Right forelimb (tissue), 1 donor: ENCODE data around the gene CTNNB1.

Experiments
- DNase-seq: peaks from one replicate; pipeline ENCODE4 v3.0.0-alpha.2; 2018

CTNNB1 gene

DNA sequence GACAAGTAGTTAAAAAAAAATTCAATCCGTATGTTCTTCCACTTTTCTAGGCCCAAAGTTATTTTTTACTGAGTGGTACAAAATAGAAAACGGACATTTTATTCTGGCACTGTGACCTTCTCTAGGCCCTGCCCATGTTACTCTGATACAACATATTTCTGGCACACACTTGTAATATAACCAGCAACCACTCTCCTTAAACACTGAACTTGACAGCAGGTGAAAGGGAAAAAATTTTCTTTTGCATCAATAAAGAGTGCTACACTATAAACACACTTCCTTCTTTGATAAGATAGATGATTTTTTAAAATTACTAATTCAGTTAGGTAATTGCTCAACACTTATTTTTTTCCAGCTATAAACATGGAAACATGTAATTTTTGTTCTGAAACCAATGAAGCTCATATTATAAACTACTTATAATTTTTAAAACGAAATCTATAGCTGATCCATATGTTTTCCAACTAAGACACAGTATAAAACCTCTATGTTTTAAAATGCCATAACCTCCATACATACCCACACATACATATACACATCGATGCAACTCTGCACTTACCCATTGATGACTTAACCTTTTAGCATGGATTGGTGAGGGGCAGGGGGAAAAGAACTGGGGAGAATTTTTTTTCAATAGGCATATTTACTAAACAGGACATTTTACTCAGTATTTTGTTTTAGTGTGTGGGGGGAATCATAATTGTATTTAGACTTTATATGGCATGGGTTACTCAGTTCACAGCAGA, 5.3 kb upstream of the CTNNB1 start:
- DNase-seq = no peak

DNA sequence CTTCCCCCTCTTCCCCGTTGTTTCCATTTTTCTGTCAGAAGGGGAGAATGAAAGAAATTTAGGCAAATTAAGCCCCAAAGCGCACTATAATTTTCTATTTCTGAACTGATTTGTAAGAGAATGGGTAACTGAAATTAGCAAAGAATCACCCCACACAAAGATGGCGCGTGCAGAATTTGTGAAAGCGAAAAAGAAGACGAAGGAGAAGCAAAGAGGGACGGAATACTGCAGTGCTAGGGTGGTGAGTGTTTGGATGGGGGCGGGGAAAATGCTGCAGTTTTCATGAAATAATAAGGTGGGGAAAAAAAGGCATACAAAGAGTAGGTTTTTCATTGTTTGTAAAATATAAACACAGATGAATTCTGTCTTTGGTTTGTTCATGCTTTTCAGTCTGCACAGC, 4.6 kb upstream of the CTNNB1 start:
- DNase-seq = no peak

DNA sequence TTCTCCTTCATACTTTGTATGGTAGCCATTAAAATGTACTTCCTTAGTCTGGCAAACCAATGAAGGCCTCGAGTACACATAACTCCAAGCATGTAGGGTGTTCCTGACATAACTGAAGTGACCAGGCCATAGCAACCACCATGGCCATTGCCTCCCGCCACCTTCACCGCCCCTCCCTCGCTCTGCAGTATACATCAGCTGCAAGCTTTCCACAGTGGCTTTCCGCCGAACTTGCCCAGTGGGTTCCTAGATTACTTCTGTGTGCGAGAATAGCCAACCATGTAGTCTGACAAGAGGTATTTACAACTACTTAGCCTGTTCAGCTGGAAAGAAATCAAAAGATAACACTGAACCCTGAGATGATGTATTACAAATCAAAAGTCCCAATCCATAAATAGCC, 3.4 kb upstream of the CTNNB1 start:
- no peak for DNase-seq

DNA sequence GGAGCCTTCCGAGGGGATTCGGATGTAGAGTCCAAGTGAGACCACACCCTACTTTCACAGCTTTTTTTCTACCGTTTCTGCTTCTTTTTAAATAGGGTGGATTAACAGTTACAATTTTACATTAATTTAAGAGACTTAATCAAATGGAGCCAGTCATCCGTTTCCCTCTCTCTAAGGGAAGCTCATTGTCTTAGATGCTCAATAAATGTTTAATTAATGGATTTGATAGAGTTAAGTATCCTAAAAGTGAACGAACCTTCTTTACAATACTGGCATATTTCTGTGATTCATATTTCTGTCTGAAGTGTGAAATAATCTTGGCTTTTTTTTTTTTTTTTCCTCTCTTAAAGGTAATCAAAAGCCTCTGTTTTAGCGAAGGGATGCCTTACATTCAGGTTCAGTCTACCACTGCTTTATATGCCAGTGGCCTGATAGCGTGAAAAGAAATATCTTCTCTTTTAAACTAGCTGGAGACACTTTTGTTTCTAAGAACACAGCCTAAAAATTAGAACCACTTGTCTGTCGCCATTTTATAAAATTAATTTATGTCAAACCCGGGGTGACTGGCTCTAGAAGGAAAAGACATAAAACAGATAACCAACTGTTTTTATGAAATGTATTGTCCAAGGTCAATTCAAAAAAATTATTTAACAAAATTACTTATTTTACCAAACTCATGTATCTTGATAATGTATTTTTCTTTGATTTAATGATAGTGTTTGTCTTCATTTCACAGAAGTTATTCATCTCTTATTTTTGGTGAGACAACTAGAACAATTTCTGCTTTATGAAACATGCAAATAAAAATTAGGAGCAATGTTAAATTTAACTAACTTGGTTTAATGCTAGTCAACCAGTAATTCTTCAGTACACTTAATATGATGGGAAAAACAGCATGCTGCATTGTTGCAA, 2.5 kb upstream of the CTNNB1 start:
- no peak for DNase-seq

DNA sequence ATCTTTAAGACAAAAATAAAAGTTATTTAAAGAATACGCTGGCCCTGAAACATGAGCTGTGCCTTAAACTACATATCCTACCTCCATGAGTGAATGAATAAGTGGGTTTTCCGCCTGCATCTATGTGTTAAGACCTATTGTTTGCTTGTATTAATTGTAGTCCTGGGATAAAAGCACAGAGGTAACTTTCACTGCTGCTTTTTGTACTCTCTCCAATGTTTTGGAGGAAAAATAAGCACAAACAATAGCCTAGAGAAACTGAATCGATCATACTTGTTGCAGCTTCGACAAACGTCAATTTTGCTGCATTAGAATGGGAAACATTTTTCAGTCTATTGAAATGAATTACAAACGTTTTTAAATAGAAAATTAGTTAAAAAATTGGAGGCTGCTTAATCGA, 1.3 kb upstream of the CTNNB1 start:
- DNase-seq = no peak

DNA sequence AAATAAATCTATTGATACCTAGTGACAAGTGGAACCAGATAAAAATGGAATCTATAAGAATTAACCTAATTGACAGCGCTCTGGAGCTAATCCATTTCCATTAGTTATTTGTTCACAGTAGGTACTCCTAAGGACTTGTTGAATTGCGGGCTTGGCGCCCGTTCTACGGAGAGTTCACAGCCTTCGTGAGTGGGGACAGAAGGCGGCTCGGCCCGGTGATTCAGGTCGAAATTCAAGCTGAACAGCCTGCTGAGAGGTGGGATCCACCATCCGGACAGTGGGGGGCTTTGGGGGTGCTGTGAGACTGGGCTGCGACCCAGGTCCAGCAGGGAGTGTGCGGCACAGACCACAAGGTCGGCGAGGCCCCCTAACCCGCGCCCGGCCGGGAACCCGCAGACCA, 779 bp upstream of the CTNNB1 start:
- no peak for DNase-seq

DNA sequence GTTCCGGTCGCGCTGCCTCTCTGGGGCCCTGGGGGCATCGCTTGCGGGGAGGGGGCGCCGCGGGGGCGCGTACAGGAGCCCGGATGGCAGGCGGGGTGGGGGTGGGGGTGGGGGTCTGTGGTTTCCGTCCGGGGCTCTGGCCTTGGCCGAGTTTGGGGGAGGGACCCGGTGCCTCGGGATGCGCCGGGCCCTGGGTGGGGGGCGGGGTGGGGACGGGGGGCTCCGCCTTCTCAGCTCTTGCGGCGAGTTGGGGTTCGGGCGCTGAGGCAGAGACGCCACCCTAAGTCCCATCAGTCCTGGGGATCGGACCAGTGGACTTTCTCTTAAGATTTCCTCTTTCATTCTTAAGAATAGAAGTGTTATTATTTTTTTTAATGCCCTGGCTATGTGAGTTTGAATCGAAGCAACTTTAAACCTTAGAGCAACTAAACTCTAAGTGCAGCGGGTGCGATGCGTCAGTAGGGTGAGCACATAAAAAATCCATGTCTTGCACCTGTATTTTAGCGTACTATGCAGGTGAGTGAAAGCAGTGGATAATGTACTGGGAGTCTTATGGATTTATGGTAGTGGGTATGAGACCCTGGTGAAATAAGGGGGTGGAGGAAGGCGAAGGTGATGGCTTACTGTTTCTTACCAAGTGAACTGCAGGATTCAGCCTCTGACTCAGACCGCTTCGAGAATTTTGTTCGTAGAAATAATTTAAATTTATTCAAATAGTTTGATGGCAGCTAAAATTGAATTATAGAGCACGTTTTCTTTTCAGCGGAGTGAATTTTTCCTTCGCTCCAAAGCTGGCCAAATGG, 762 bp downstream of the CTNNB1 start:
- peak; percentile 76 for DNase-seq

DNA sequence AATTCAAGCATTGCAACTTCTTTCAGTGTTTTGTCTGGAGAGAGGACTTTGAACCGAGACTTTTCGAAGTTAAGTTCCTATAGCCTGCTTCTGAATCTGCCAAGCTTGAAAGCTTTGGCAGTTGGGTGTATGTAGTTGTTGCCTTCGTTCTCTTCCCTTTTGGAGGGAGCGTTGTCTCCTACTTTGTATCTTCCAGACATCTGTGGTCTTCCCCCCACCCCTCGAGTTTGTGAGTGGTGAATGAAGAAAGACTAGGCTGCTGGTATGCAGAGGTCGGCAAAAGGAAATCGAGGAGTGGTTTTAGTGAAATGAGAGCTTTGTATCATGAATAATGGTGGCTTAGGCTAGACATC, 1.3 kb downstream of the CTNNB1 start:
- peak; percentile 61 for DNase-seq

DNA sequence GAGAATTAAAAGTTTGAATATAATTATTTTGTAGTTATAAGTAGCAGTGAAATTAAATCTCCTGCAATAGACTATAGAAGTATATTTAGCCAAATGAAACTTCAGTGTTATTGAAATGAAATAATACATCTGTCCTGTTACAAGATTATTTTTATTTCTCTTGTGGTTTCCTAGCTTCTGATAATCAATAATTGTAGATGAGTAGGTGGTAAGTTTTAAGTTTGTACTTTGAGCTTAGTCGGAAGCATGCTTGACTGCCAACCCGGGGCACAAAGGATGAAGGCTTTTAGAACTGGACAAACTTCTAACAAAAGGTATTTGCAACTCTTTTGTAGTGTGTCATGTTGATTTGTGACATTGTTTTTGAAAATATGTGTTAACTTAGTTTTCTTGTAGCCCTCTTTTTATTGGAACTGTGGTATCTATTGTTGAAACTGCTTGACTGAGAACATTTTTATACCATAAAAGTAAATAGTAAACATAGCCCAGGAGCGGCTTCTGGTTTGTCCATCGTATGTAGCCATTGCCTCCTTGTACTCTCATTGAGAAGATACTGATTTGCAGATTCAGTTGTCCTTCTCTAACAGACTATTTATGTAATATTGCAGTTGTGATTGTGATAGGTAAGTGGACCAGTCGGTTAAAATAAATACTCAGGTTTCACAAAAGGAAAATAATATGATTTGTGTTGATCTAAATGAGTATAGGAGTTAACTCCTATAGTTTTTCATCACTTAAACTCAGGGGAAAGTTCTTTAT, 2.9 kb downstream of the CTNNB1 start:
- DNase-seq = no peak

DNA sequence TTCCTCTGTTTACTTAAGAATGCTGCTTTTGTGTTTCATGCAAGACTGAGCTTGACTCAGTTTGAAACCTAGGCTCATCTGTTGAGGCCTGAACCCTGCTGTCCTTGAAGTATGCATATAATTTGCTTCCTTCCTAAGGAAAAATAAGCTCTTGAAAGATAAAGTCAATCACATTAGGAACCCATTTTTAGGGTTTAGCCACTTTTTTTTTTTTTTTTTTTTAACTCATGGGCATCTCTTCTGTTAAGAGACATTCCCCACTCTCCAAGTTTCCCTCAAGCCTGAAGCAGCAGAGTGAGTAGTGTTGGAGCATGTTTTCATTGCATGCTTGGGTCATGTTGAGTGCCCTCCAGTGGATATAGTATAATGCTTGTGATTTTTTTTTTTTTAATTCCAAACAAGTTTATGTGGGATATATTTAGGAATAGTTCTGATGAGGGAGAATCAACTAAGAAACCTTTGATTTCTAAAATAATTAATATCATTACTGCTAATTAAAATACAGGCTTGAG, 3.6 kb downstream of the CTNNB1 start:
- no peak for DNase-seq

DNA sequence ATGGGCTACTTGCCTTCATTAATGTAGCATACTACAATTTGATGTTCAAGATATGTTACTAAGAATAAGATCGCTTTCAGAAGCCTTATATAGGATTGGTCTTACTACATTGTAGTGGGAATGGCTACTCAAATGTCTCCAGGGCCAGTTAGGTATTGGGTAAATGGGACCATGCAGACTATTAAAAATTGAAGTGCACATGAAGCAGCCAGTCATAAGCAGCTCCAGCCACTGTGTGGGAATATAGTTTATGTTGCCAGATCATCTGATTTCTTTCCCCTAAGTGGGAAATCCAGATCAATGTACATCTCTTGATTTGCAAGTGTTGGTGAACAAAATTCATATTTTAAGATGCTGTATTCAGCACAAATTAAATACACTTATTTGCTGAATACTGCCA, 5.1 kb downstream of the CTNNB1 start:
- no peak for DNase-seq

DNA sequence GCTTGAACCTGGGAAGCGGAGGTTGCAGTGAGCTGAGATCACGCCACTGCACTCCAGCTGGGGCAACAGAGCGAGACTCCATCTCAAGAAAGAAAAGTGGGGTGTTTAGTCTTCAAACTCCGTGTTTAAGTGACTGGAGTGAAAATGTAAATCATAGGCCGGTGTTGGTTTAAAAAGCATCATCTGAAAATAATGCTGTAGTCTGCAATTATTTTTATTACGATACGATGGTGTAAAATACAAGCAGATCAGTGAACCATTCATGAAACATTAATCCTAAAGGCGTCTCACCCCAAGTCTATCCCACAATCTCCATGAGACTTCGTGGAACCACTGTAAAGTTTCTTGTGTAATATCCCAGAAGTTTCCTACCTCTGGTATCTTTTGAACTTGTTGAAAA, 6.3 kb downstream of the CTNNB1 start:
- DNase-seq = no peak

DNA sequence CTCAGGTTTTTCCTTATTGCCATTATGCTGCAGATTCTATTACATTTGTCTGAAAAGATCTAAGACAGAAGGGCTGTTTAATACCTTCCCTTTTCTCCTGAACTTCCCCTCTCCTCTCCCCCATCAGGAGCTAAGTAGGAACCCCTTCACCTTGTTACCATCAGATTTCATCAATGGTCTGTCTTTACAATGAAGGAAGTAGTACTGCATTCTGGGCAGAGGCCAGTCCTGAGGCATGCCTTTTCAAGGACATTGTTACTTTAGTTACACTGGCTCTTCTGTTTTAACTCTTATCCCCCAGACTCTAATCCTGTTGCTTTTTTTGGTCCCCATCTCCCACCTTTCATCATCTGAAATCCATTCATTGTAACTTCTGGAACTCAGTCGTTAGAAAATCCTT, 8.1 kb downstream of the CTNNB1 start:
- no peak for DNase-seq

DNA sequence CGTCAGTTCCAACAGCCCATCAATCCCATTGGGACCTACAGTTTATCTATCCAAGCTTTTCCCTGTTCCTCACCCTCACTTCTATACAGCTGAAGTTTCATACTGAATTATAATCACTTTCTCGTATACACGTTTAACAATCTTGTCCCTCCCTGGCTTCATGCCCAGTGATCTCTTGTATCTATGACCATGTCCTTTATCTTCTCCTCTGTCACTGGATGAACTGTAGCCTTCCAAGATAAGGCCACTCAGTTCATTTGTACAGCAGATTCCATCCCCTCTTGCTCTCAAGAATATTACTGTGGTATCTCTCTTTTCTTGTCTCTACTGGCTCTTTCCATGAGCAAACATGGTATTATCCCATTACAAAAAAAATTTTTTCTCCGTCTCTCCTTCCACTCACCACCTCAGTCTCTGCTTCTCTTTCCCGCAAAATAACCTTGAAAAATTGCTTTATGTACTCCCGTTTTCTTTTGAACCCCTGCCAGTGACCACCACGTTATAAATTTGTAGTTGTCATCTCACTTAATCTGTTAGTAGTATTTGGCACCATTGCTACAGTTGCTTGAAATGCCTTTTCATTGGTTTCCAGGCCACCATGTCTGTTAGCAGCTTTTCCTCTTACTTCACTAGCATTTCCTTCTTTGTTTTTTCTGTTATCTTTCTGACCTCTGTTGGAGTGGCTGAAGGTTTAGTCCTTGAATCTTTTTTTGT, 9.4 kb downstream of the CTNNB1 start:
- no peak for DNase-seq

DNA sequence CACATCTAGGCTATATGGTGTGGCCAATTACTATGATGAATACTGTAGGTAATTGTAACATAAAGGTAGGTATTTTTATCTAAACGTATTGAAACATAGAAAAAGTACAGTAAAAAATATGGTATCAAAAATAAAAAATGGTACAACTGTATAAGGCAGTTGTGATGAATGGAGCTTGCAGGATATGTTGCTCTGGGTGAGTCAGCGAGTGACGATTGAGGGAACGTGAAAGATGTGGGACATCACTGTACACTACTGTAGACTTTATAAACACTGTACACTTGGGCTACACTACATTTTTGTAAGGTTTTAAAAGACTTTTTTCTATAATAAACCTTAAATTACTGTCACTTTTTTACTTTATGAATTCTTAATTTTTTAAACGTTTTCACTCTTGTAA, 10.3 kb downstream of the CTNNB1 start:
- DNase-seq = no peak

DNA sequence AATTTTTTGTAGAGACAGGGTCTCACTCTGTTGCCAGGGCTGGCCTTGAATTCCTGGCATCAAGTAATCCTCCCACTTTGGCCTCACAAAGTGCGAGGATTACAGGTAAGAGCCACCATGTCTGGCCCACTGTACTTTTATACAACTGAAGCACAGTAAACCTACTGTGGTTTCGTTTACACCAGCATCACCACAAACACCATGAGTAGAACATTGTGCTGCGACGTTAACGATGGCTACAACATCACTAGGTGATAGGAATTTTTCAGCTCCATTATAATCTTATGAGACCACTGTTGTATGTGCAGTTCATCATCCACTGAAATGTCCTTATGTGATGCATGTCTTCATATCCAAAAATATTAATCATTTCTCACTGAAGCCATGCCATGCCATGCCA, 11.7 kb downstream of the CTNNB1 start:
- no peak for DNase-seq

DNA sequence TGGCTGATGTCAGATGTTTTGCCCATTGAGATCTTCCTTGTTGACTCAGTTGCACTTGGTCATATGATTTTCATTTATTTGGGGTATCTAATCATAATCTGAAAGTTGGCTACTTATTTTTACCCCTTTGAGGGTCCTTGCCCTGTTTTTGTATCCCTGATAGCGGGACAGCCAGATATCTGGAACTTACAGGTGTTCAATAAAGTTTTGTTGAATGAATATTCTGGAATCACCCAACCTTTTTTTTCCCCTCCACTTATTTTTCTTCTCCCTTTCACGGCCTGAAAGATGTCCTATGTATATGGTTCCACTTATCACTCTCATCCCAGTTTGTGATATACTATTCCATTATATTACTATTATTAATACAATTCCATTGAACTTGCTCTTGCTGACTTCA, 12.8 kb downstream of the CTNNB1 start:
- DNase-seq = no peak

DNA sequence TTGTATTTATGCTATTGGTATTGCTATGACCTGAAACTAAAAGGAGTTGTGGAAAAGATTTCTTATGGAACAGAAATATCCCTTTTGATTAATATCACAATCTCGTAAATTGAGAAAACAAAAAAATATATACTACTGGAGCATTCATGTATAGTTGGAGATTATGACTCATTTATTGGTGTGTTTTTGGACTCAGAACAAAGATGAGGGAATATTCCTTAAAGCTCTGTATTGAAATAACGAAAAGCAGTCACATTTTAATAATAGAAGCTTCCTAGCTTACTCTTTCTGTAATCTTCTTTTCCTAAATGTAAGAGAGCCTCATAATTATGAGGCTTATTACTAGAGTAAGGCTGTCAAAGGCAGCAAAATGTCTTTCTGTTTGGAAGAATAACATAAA, 14.3 kb downstream of the CTNNB1 start:
- DNase-seq = no peak

DNA sequence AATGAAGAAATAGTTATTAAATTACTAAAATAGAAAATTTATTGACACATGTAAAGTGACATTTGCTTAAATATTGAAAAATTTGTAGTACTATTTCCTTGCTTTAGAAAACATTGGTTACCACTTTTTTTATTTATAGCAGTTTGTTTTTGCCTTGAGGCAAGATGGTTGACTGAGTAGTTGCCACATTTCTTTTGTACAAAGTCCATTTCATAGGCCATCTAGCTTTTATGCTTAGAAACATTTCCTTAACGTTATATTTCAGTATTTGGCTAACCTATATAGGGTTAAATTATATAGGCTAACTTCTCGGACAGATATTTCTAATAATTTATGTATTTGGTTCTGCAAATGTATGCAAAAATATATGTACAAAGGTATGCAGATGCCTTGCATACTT, 17.1 kb downstream of the CTNNB1 start:
- DNase-seq = no peak

DNA sequence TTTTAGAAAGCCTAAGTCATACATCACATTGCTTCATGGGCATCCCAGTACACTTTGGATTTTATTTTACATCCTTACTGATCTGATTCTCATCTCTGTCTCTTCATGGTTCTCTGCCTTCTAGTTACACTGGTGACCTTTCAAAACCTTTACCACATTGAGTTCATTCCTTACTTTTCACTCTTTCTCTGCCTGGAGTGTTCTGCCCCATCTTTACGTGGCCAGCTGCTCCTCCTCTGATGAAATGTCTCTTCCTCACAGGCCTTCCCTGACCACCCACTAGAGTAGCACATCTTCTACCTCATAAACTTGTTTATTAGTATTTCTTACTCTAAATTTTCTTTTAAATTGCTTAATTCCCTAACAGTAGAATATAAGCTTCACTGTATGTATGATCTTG, 17.7 kb downstream of the CTNNB1 start:
- DNase-seq = no peak

DNA sequence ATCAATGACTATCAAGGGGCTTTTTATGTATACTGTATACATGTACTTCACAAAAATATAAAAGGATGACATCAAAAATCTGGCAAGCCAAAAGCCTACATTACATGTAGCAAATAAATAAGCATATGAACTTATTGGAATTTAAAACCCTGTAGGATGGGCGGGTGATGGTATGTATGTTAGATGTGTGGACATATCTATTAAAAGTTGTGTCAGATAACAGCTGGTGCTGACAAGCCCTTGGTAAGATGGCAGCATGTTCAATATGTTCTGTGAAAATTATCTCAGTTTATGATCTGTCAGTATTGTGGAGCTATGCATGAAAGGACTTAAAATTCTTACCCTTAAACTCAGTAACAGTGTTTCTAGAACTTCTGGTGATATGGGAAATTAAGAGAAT, 20.1 kb downstream of the CTNNB1 start:
- no peak for DNase-seq
